Right lobe of liver (tissue), 6 donors: ENCODE results near the gene RALY. TPM values are rescaled to one million over a fixed set of nuclear protein-coding genes. Genes with fewer than 3 reads are reported as not detected.

Experiments used
- ATAC-seq, 4 donors: fragments of 200-7000 bp; cut with Tn5 transposase; one replicate each; pipeline ENCODE4 v1.9.1; 2020; ENCODE audit warnings: mild to moderate bottlenecking in 4 of 4, moderate library complexity in 4 of 4
- DNase-seq, 3 donors: peaks; one replicate each; pipeline ENCODE4 v3.0.0-alpha.2; 2020
- H3K27ac ChIP-seq, 3 donors: fragments of 200-600 bp; one replicate each; pipeline ENCODE4 v1.8.0; 2022
- H3K27me3 ChIP-seq, 2 donors: fragments of 200-600 bp; one replicate each; pipeline ENCODE4 v1.8.0; 2022
- H3K36me3 ChIP-seq, 4 donors: fragments of 200-600 bp; sonication (generic) in 1 of 4; one replicate each; pipeline versions ENCODE4 v1.5.1 to v1.8.0; 2017 to 2022; ENCODE audit warnings: control low read depth in 1 of 4
- H3K4me1 ChIP-seq, 4 donors: fragments of 200-600 bp; sonication (generic) in 1 of 4; one replicate each; pipeline versions ENCODE4 v1.5.1 to v1.8.0; 2017 to 2022; ENCODE audit warnings: control low read depth in 1 of 4
- H3K4me3 ChIP-seq, 3 donors: fragments of 200-600 bp; one replicate each; pipeline ENCODE4 v1.8.0; 2022
- H3K9me3 ChIP-seq, 4 donors: fragments of 200-600 bp; sonication (generic) in 1 of 4; one replicate each; pipeline versions ENCODE4 v1.5.1 to v1.8.0; 2017 to 2022; ENCODE audit warnings: control low read depth in 1 of 4
- CTCF ChIP-seq, 4 donors: fragments of 200-600 bp in 3 of 4; fragments of 450-650 bp in 1 of 4; IDR thresholded peaks; one replicate each; pipeline versions ENCODE4 v1.5.1 to v1.8.0; 2016 to 2022; ENCODE audit warnings: antibody characterized with exemption in 4 of 4, mild to moderate bottlenecking in 2 of 4
- POLR2A ChIP-seq: fragments of 450-650 bp; IDR thresholded peaks from one replicate; pipeline ENCODE4 v1.6.1; 2017; ENCODE audit warnings: antibody characterized with exemption, mild to moderate bottlenecking
- WGBS: methylation state at CpG from one replicate; pipeline ENCODE4 v1.1.6; 2018; ENCODE audit warnings: low coverage, low lambda C conversion rate; ENCODE audit not compliant: insufficient coverage; ENCODE audit errors: missing lambda C conversion rate; 5-methylcytosine and 5-hydroxymethylcytosine counted together
- intact Hi-C, 2 donors: fragments of 100-400 bp; cut with DNase I; formaldehyde crosslinking; loops; one replicate each; pipeline versions ENCODE4 v1.11.2 to v1.14.1; 2022
- total RNA-seq, 6 experiments: library from RNA; depleted of rRNA in 2 of 6; stranded (reverse); fragments of >200 nt in 2 of 6; fragmentation: NEBNext Ultra II Directional in 3 of 6; extraction: Animal tissue kit (Norgen Biotek cat#: 25700) in 3 of 6; gene quantifications; one replicate each; pipeline versions ENCODE4 v1.1.0 to v1.2.4, GENCODE V29; 2016 to 2023
- donor health status: DM: no; HTN: yes; CAD: no.
- donor health status: DM: no; HTN: no; CAD: no.
- donor health status: DM: no; HTN: no; CAD: no.
- donor health status: DM: no; HTN: yes; CAD: no.
- donor health status: DM: no; HTN: yes; CAD: no.

The RALY gene
- total RNA-seq, 6 experiments from 2014 or later: 24.8 to 42.1 (median 33.4) TPM

DNA sequence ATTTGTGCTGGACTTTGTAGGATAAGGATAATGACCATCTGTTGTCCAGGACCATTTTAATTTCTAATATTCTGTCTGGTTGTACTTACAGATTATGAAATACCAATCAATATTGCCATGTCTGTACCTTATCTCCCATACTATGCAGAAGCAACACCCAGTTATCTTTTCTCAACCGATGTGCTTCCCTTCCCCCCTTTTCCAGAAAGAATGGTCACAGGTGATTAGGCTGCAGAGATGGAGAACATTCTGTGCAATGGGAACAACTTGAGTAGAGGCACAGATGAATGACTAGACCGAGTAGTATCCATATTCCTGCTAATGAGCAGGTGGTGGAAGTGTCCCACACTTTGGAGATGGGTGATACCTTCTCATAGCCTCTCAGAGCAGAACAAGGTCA, 10.5 kb downstream of the RALY start:
- WGBS: 45% methylated on average over 2 of the region's 2 CpGs
- no peak overlapping the region for H3K27ac ChIP-seq
- peak in 1 of 4 donors; percentile 13 for ATAC-seq
- H3K4me3 ChIP-seq: no peak overlapping the region
- TF ChIP-seq POLR2A (no peak), CTCF (IDR thresholded peaks at IDR 0.05) (no peak)
- H3K27me3 ChIP-seq: no peaks in the 10 kb centered on the region
- intact Hi-C loops: no loop called here
- H3K9me3 ChIP-seq: no peaks in the 10 kb centered on the region
- H3K4me1 ChIP-seq: peaks cover 0 to 33% (median 0%) of the 10 kb centered on the region in 4 donors
- DNase-seq: no peak
- H3K36me3 ChIP-seq: no peaks in the 10 kb centered on the region

- TF ChIP-seq CTCF (IDR thresholded peaks at IDR 0.05) (no peak), POLR2A (no peak)
- H3K4me1 ChIP-seq: peaks cover 0 to 34% (median under 1%) of the 10 kb centered on the region in 4 donors
- ATAC-seq (peak in 3 of 4 donors; percentile 32 to 55 (median 40)), DNase-seq (no peak)
- H3K36me3 ChIP-seq: no peaks in the 10 kb centered on the region
- H3K4me3 ChIP-seq: no peak overlapping the region
- H3K9me3 ChIP-seq: no peaks in the 10 kb centered on the region
- intact Hi-C loops: no loop called here
- no peaks in the 10 kb centered on the region for H3K27me3 ChIP-seq
- H3K27ac ChIP-seq: no peak overlapping the region
- 66% methylated on average over 11 of the region's 11 CpGs for WGBS
Observed at GRCh38 chr20:34004790-34005457, 11.2 kb downstream of the RALY start.

GRCh38 chr20:34006619-34007018, 12.9 kb downstream of the RALY start:
- Histone ChIP-seq H3K36me3 (no peaks in the 10 kb centered on the region), H3K27ac (no peak overlapping the region), H3K9me3 (no peaks in the 10 kb centered on the region), H3K27me3 (no peaks in the 10 kb centered on the region), H3K4me3 (no peak overlapping the region), H3K4me1 (peaks cover 0 to 34% (median 2%) of the 10 kb centered on the region in 4 donors)
- intact Hi-C loops: no loop called here
- no peak for ATAC-seq
- no peak for DNase-seq
- WGBS: 92% methylated on average over 2 of the region's 2 CpGs
- TF ChIP-seq CTCF (IDR thresholded peaks at IDR 0.05) (no peak), POLR2A (no peak)

GRCh38 chr20:34008477-34008876, 14.8 kb downstream of the RALY start:
- Histone ChIP-seq H3K27ac (no peak overlapping the region), H3K4me1 (peaks cover 0 to 24% (median 2%) of the 10 kb centered on the region in 4 donors), H3K36me3 (no peaks in the 10 kb centered on the region), H3K9me3 (no peaks in the 10 kb centered on the region), H3K27me3 (no peaks in the 10 kb centered on the region), H3K4me3 (no peak overlapping the region)
- ATAC-seq: no peak
- TF ChIP-seq POLR2A (no peak), CTCF (IDR thresholded peaks at IDR 0.05) (no peak)
- DNase-seq: no peak
- 100% methylated on average over 1 of the region's 1 CpG for WGBS
- intact Hi-C loops: no loop called here
